Adipose tissue (tissue), 3 donors: Measurements from ENCODE around the gene MROH2B. TPM values are rescaled to one million over a fixed set of nuclear protein-coding genes. Genes with fewer than 3 reads are reported as not detected.

Source experiments
- H3K27ac ChIP-seq: one replicate; pipeline ENCODE4 v1.5.1; 2013; ENCODE audit warnings: low read depth, low read length
- WGBS, 3 donors: extraction: QIAGEN DNeasy Blood & Tissue Kit; methylation state at CpG; one replicate each; pipeline ENCODE4 v1.1.7; 2013; 5-methylcytosine and 5-hydroxymethylcytosine counted together
- polyA plus RNA-seq, 3 donors: library from polyadenylated mRNA; stranded (reverse); fragments of 200-250 nt; gene quantifications; one replicate each; pipeline ENCODE4 v1.2.3, GENCODE V29; 2013
- donor health status: healthy with polysubstance abuse.
- donor health status: Bipolar disorder and iron deficiency.
- donor health status: healthy.

Gene MROH2B
- polyA plus RNA-seq, 3 donors: not detected

GRCh38 chr5:40984884-40985283 is 86.3 kb downstream of the MROH2B start:
- 90 to 92% (median 91%) methylated on average over 3 of the region's 3 CpGs for WGBS, 3 donors

GRCh38 chr5:40983781-40984180 is 87.4 kb downstream of the MROH2B start:
- 73 to 87% (median 87%) methylated on average over 3 of the region's 3 CpGs for WGBS, 3 donors
- no peak overlapping the region for H3K27ac ChIP-seq

More at GRCh38 chr5:40984884-40985283, 86.3 kb downstream of the MROH2B start:
- H3K27ac ChIP-seq: no peak overlapping the region

- WGBS, 3 donors: 92 to 94% (median 93%) methylated on average over 9 of the region's 9 CpGs
- H3K27ac ChIP-seq: no peak overlapping the region
Observed at GRCh38 chr5:40981420-40981819, 89.7 kb downstream of the MROH2B start.

GRCh38 chr5:40976836-40977235 is 94.3 kb downstream of the MROH2B start:
- 41 to 62% (median 51%) methylated on average over 3 of the region's 3 CpGs for WGBS, 3 donors

GRCh38 chr5:40976041-40976440 is 95.1 kb downstream of the MROH2B start:
- H3K27ac ChIP-seq: no peak overlapping the region
- 73 to 90% (median 85%) methylated on average over 3 of the region's 3 CpGs for WGBS, 3 donors

More at GRCh38 chr5:40976836-40977235, 94.3 kb downstream of the MROH2B start:
- H3K27ac ChIP-seq: no peak overlapping the region

- 78 to 88% (median 79%) methylated on average over 3 of the region's 3 CpGs for WGBS, 3 donors
- H3K27ac ChIP-seq: no peak overlapping the region
Observed at GRCh38 chr5:40973364-40974004, 97.7 kb downstream of the MROH2B start.

GRCh38 chr5:40972434-40972833 is 98.7 kb downstream of the MROH2B start:
- 84 to 95% (median 94%) methylated on average over 2 of the region's 2 CpGs for WGBS, 3 donors
- no peak overlapping the region for H3K27ac ChIP-seq

- 77 to 87% (median 87%) methylated on average over 4 of the region's 4 CpGs for WGBS, 3 donors
- H3K27ac ChIP-seq: no peak overlapping the region
Observed at GRCh38 chr5:40962207-40962955, 108.8 kb downstream of the MROH2B start.

GRCh38 chr5:40960037-40960436 is 111.1 kb downstream of the MROH2B start:
- WGBS, 3 donors: 78 to 92% (median 90%) methylated on average over 1 of the region's 1 CpG
- no peak overlapping the region for H3K27ac ChIP-seq

- H3K27ac ChIP-seq: no peak overlapping the region
- 88 to 90% (median 89%) methylated on average over 5 of the region's 5 CpGs for WGBS, 3 donors
Observed at GRCh38 chr5:40958811-40959210, 112.3 kb downstream of the MROH2B start.

- 82 to 96% (median 92%) methylated on average over 3 of the region's 3 CpGs for WGBS, 3 donors
- H3K27ac ChIP-seq: no peak overlapping the region
Observed at GRCh38 chr5:40957048-40957447, 114.1 kb downstream of the MROH2B start.

- no peak overlapping the region for H3K27ac ChIP-seq
- WGBS, 3 donors: 79 to 80% (median 79%) methylated on average over 5 of the region's 5 CpGs
Observed at GRCh38 chr5:40955313-40955712, 115.8 kb downstream of the MROH2B start.

Other genes starting within 250 kb of the MROH2B start
- gene RPL37, start 236.1 kb downstream of the MROH2B start, polyA plus RNA-seq: 1,000 to 10,000 TPM in 2 of 3 donors, 100 to 1,000 TPM in 1; 968 to 2,235 (median 1,717) TPM
- 10 to 100 TPM in 1 of 3 donors, 1 to 10 TPM in 2; 1.7 to 19.0 (median 6.7) TPM for gene CARD6, start 230.0 kb downstream of the MROH2B start, polyA plus RNA-seq
- 100 to 1,000 TPM; 154 to 737 (median 477) TPM for gene C7, start 161.8 kb downstream of the MROH2B start, polyA plus RNA-seq
- 10 to 100 TPM; 10.2 to 28.5 (median 20.6) TPM for gene C6, start 142.2 kb upstream of the MROH2B start, polyA plus RNA-seq